ENCODE results near the gene GALNTL6.

DNA sequence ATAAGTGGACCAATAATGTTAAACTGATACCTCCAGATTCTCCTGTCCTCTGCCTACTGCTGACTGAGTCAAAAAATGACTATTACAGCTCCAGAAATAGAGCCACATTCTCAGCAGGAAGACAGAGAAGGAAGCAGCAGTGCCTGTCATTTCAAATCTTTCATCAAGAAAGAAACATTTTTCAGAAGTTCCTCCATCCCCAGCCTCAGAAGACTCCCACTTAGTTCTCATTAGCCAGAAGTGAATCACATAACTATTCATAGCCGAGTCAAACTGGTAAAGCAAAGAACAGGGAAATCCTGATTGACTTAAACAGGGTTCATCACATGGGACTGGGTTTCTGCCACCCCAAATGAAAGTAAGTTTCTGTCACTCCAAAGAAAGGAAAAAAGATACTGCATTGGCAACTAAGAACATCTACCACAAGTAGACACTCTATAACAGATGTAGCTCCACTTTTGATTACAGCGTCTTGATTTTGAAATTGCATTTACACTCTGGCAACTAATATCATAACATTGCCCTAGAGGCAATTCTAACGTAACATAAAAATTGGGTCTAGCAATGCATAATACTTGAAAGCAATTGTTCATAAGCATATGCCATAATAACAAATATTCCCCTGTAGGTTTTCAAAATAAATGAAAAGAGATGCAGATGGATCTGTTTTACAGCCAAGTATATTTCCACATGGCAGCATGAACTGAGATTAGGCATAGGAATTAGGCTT is 599.8 kb downstream of the GALNTL6 start:
- TF ChIP-seq ZNF384 (IDR thresholded peaks at IDR 0.05): no peak
- no peak for TF ChIP-seq FOXA1 (IDR thresholded peaks at IDR 0.05)
- no peak for TF ChIP-seq SP1 (IDR thresholded peaks at IDR 0.05)
- TF ChIP-seq, protein P1, sequence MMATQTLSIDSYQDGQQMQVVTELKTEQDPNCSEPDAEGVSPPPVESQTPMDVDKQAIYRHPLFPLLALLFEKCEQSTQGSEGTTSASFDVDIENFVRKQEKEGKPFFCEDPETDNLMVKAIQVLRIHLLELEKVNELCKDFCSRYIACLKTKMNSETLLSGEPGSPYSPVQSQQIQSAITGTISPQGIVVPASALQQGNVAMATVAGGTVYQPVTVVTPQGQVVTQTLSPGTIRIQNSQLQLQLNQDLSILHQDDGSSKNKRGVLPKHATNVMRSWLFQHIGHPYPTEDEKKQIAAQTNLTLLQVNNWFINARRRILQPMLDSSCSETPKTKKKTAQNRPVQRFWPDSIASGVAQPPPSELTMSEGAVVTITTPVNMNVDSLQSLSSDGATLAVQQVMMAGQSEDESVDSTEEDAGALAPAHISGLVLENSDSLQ (IDR thresholded peaks at IDR 0.05): no peak
- TF ChIP-seq CTBP1 (IDR thresholded peaks at IDR 0.05; ENCODE audit: borderline replicate concordance): no peak
- no peak for TF ChIP-seq NFRKB (IDR thresholded peaks at IDR 0.05)
- no peak for TF ChIP-seq FOXK2 (IDR thresholded peaks at IDR 0.05)
- no peak for TF ChIP-seq FOXM1 (IDR thresholded peaks at IDR 0.05; ENCODE audit: borderline replicate concordance)
- TF ChIP-seq SUZ12 (IDR thresholded peaks at IDR 0.05): no peak
